ENCODE data around the gene FSD1L.
A peak's percentile ranks its signal among the peaks of the same experiment; 100 is the strongest.
"Not testable (repeated sequence)": the region's sequence is repeated elsewhere in the genome, so short reads cannot be mapped to it uniquely, and the experiment has no call there.

FSD1L gene

GRCh38 chr9:105497704-105498103 is 49.9 kb downstream of the FSD1L start:
- no peak for DNase-seq

- DNase-seq = no peak
Observed at GRCh38 chr9:105500108-105500766, 52.4 kb downstream of the FSD1L start.

GRCh38 chr9:105501414-105501813 is 53.6 kb downstream of the FSD1L start:
- no peak for DNase-seq

GRCh38 chr9:105502276-105502675 is 54.4 kb downstream of the FSD1L start:
- no peak for DNase-seq

GRCh38 chr9:105503881-105504280 is 56.0 kb downstream of the FSD1L start:
- no peak for DNase-seq

- DNase-seq = no peak
Observed at GRCh38 chr9:105507096-105507790, 59.4 kb downstream of the FSD1L start.

- no peak for DNase-seq
Observed at GRCh38 chr9:105508530-105508929, 60.7 kb downstream of the FSD1L start.

- no peak for DNase-seq
Observed at GRCh38 chr9:105510024-105510423, 62.2 kb downstream of the FSD1L start.

GRCh38 chr9:105511446-105511845 is 63.6 kb downstream of the FSD1L start:
- no peak for DNase-seq

- no peak for DNase-seq
Observed at GRCh38 chr9:105515811-105516413, 68.1 kb downstream of the FSD1L start.

GRCh38 chr9:105519710-105520369 is 72.0 kb downstream of the FSD1L start:
- peak; percentile 47 for DNase-seq

GRCh38 chr9:105520992-105521391 is 73.2 kb downstream of the FSD1L start:
- not testable (repeated sequence) for DNase-seq

- not testable (repeated sequence) for DNase-seq
Observed at GRCh38 chr9:105522618-105523385, 75.0 kb downstream of the FSD1L start.

- DNase-seq = no peak
Observed at GRCh38 chr9:105531530-105531929, 83.7 kb downstream of the FSD1L start.

- DNase-seq = no peak
Observed at GRCh38 chr9:105535920-105536668, 88.3 kb downstream of the FSD1L start.

- DNase-seq = no peak
Observed at GRCh38 chr9:105539452-105539851, 91.6 kb downstream of the FSD1L start.

GRCh38 chr9:105541838-105542237 is 94.0 kb downstream of the FSD1L start:
- no peak for DNase-seq

- no peak for DNase-seq
Observed at GRCh38 chr9:105554042-105554441, 106.2 kb downstream of the FSD1L start.

GRCh38 chr9:105557804-105558610 is 110.2 kb downstream of the FSD1L start, which contains the start of gene FKTN:
Gene FKTN, plus strand, starts transcription at chr9:105558131. Its CDS starts 16,902 bp downstream, at chr9:105575033.
- DNase-seq = peak; percentile 79

GRCh38 chr9:105572455-105572854 is 124.6 kb downstream of the FSD1L start:
- no peak for DNase-seq

GRCh38 chr9:105579952-105580351 is 132.1 kb downstream of the FSD1L start:
- DNase-seq = not testable (repeated sequence)

Data from activated CD4-positive, CD25-positive, alpha-beta regulatory T cell treated with anti-CD3 and anti-CD28 coated beads, Interleukin-2, amount 50 U/mL, for 72 hours (primary cell).